HG02884 (cell line): Measurements from ENCODE around the gene FAM13C.
"Not testable (repeated sequence)": the region's sequence is repeated elsewhere in the genome, so short reads cannot be mapped to it uniquely, and the experiment has no call there.

Experiments
- ATAC-seq: cut with Tn5 transposase; IDR thresholded peaks from one replicate; pipeline ENCODE4 v1.9.1; 2021; ENCODE audit warnings: mild to moderate bottlenecking, moderate library complexity; ENCODE audit not compliant: unreplicated experiment

Gene FAM13C

DNA sequence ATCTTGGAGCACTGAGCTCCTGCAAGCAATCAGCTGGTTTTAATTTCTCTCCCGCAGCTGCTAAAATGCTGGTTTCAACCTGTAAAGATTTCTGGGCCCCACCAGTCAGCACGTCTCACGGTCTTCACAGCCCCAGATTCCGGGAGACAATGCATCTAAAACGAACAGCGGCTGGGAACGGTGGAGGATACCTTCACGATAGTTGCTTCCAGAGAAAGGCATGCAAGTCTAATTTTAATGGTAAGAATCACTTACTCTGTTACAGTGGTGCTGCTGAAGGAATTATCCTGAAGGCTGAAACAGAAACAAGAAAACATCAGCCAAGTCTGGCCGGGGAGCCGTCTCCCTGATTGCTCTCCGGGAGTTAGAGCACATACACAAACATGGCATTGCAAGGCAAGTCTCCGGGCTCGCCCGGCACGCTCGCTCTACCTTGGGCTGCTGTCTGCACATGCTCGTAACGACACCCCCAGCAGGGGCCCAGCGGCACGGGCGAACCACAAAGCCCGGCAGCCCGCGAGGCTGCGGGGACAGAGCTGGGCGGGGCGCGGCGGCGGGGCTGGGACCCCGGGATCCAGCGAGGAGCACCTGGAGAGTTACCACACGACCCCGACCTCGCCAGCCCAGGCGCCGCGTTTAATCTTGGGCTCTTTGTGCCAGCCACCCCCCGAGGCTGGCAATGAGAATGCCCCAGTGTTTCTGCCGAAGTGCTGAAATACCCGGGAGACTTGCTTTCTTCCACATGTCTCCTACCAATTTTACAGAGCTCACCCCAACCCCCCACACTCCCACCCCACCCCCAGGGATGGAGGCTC lies at the start of gene FAM13C:
TSS of gene FAM13C (minus strand) at position 406 of the 815 bp plus-strand sequence. CDS start at position 317, 89 bp downstream.
- ATAC-seq = peak; percentile 49

GRCh38 chr10:59405235-59405634 lies 42.9 kb upstream of the FAM13C start:
- no peak for ATAC-seq

GRCh38 chr10:59400214-59400613 lies 37.9 kb upstream of the FAM13C start:
- no peak for ATAC-seq

GRCh38 chr10:59399329-59399728 lies 37.0 kb upstream of the FAM13C start:
- ATAC-seq = not testable (repeated sequence)

GRCh38 chr10:59397961-59398360 lies 35.6 kb upstream of the FAM13C start:
- no peak for ATAC-seq

- ATAC-seq = no peak
Observed at GRCh38 chr10:59395984-59396383, 33.6 kb upstream of the FAM13C start.

DNA sequence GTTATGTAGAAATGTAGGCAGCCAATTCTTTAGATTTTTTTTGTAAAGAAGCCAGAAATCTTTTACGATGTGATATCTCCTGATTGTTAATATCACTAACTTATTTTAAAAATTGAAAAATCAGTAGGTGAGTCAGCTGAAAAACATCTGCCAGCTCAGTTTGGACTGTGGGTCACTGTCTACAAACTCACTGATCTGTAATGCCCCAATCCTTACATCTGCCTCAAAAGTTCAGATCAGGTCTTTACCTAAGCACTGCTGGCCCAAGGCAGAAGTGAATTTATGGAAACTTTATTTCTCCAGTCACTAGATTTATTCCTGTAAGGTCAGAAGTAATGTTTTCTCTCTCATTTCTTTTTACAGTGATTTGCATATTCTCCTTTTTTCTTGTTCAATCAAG lies 31.0 kb upstream of the FAM13C start:
- no peak for ATAC-seq

DNA sequence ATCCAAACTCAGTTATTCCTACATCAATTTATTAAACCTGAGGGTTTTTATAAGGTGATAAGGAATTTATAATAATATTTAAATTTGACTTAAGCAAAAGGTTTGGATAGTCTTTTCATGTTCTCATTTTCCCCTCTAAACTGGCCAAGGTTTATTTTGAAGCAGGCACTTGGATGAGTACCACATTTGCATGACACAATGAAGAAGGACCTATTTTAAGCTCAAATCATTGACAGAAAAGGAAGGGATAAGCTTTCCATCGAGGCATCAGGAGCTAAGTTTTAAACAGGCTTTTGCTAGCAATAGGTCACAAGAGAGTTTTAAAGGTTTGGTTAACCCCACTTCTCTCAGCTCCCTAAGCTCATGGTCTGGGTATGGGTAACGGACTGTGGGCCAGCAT lies 28.7 kb upstream of the FAM13C start:
- no peak for ATAC-seq

- no peak for ATAC-seq
Observed at GRCh38 chr10:59388671-59388976, 26.3 kb upstream of the FAM13C start.

- ATAC-seq = no peak
Observed at GRCh38 chr10:59387951-59388670, 25.8 kb upstream of the FAM13C start.

DNA sequence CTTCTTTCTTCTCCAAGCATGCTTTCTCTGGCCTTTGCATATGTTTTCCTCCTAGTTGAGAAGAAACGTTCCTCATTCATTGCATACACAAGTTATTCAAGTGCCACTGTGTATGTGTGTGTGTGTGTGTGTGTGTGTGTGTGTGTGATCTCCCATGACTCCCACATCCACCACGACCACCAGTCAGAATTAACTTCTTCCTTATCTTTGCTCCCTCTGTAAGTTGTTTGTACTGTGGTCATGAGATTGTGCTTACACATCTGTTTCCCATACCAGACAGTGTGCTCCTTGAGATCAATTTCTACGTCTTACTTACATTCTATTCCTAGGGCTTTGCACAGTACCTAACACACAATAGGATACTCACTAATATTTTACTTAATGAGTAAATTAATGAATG lies 22.4 kb upstream of the FAM13C start:
- ATAC-seq = no peak

DNA sequence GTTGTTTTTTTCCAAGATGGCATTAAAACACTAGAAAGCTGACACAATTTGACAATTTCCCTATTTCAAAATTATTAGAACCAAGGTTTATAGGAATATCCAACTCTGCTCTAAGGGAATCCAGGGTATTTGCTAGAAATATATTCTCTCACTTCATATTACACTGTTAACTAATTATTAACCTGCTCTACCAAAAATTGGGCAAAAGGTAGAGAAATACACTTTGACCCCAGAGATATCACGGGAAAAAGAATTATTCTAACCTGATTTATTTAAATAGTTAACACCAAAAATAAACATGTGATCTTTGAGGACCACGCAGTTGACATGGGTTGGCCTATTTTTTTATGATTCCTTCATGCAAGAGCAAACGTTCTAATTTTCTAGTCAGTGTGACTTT lies 21.6 kb upstream of the FAM13C start:
- ATAC-seq = no peak

DNA sequence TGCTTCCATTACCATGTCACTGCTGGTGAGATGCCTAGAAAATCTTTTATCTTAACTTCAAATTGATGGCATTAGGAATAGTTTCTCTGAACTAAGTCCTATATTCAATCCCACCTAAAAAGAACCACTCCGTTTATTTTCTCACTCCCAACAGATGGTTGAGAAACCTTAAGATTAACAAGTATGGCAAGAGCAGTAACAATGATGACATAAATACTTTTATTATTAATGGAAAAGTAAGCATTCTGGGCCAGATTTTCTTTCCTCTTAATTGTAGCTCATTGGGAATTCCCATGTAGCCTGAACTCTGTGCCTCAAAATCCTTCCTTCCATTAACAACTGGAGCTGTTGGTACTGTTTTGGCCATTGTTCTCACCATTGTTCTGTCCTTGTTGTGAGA lies 21.1 kb upstream of the FAM13C start:
- no peak for ATAC-seq

GRCh38 chr10:59382831-59383295 lies 20.5 kb upstream of the FAM13C start:
- ATAC-seq = no peak

DNA sequence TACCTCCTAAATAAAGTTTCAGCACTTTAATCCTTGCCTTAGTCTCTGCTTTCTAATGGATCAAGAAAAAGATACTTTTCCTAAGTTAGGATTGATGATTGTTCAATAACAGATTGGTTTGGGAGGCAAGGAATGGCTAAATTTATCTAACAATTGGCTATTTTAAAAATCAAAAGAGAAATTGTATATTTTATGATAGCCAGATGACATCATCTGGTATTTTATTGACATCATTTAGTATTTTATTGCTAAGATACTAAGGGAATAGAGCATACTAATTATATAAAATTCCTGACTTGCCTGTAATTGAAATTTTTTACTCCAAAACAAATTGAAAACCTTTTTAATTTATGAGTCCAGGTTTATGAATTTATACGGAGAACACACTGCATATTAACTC lies 19.3 kb upstream of the FAM13C start:
- no peak for ATAC-seq

- no peak for ATAC-seq
Observed at GRCh38 chr10:59376846-59377245, 14.5 kb upstream of the FAM13C start.

GRCh38 chr10:59375990-59376389 lies 13.6 kb upstream of the FAM13C start:
- no peak for ATAC-seq

DNA sequence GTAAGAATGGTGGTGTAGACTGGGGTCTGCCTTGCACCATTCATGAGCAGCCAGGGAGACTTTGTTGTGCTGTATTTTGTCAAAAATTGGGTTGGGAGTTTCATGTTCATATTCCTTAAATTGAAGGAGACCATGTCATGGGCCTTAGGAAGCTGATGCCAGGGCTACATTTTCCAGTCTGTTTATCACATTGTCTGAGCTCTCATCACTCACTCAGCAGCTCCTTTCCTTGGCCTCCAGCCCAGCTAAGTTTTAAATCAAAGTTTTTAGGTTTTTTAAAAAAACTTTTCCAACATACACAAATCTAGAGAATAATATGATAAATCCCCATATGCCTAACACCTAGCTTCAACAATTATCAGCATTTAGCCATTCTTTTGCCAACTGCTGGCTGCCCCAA lies 12.6 kb upstream of the FAM13C start:
- ATAC-seq = no peak

GRCh38 chr10:59373071-59373470 lies 10.7 kb upstream of the FAM13C start:
- no peak for ATAC-seq

GRCh38 chr10:59372543-59372942 lies 10.2 kb upstream of the FAM13C start:
- no peak for ATAC-seq

GRCh38 chr10:59366290-59366689 lies 3.9 kb upstream of the FAM13C start:
- ATAC-seq = no peak

DNA sequence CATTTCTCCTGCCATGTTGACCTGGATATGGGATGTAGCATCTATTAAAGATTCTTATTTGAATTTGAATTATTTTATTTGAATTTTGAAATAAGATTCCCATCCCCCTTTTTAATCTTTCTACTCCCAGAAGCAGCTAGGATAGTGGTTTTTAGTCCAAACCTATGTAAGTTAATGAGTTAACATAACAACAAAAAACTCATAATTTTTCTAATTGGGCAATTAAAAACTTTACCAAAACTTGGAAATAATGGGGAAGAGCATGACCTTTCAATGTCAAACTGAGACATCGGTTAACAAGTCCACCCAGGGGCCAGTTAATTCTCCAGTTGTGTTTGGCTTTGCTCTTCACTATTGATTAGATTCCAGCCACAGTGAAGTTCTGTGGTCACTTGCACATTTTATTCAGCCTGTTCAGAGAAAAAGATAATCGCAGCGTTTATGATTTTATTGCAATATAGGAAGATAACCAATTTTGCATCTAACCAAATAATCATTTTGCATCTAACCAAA lies 1.2 kb upstream of the FAM13C start:
- no peak for ATAC-seq
